GM21381 (cell line): ENCODE measurements around the gene PWWP2B.

Source experiments
- ATAC-seq: cut with Tn5 transposase; IDR thresholded peaks from one replicate; pipeline ENCODE4 v1.9.1; 2021; ENCODE audit warnings: mild to moderate bottlenecking, moderate library complexity; ENCODE audit not compliant: unreplicated experiment

PWWP2B gene

GRCh38 chr10:132363376-132363775 is 33.6 kb upstream of the PWWP2B start:
- ATAC-seq, result no peak

- no peak for ATAC-seq
Measured at GRCh38 chr10:132363921-132364593, 32.9 kb upstream of the PWWP2B start.

GRCh38 chr10:132364594-132364970 is 32.4 kb upstream of the PWWP2B start:
- ATAC-seq, result no peak

- ATAC-seq, result no peak
Measured at GRCh38 chr10:132365102-132365501, 31.9 kb upstream of the PWWP2B start.

- no peak for ATAC-seq
Measured at GRCh38 chr10:132366006-132366405, 31.0 kb upstream of the PWWP2B start.

- no peak for ATAC-seq
Measured at GRCh38 chr10:132366499-132366898, 30.5 kb upstream of the PWWP2B start.

- no peak for ATAC-seq
Measured at GRCh38 chr10:132368391-132368790, 28.6 kb upstream of the PWWP2B start.

GRCh38 chr10:132368881-132369635 is 27.9 kb upstream of the PWWP2B start:
- ATAC-seq, result no peak

GRCh38 chr10:132369636-132370185 is 27.3 kb upstream of the PWWP2B start:
- ATAC-seq, result no peak

GRCh38 chr10:132370426-132371340 is 26.3 kb upstream of the PWWP2B start:
- no peak for ATAC-seq

GRCh38 chr10:132371641-132372081 is 25.3 kb upstream of the PWWP2B start:
- ATAC-seq, result no peak

GRCh38 chr10:132372516-132373095 is 24.4 kb upstream of the PWWP2B start:
- ATAC-seq, result no peak

GRCh38 chr10:132373241-132373955 is 23.6 kb upstream of the PWWP2B start:
- ATAC-seq, result no peak

GRCh38 chr10:132374176-132374575 is 22.8 kb upstream of the PWWP2B start:
- ATAC-seq, result no peak

- no peak for ATAC-seq
Measured at GRCh38 chr10:132374612-132375011, 22.4 kb upstream of the PWWP2B start.

- ATAC-seq, result no peak
Measured at GRCh38 chr10:132375116-132375794, 21.7 kb upstream of the PWWP2B start.

GRCh38 chr10:132375795-132376297 is 21.2 kb upstream of the PWWP2B start:
- ATAC-seq, result no peak

GRCh38 chr10:132376394-132376851 is 20.6 kb upstream of the PWWP2B start:
- no peak for ATAC-seq

- no peak for ATAC-seq
Measured at GRCh38 chr10:132377326-132377725, 19.7 kb upstream of the PWWP2B start.
